GM12878 (cell line): ENCODE results near the gene NTM.

ENCODE experiments used
- ASH2L ChIP-seq: fragments of 300-600, 200-600 bp; sonication (generic); IDR thresholded peaks from 2 replicates; pipeline ENCODE4 v1.6.1; 2017; ENCODE audit warnings: low read depth, mild to moderate bottlenecking, borderline replicate concordance
- EZH2 ChIP-seq: IDR thresholded peaks from 2 replicates; pipeline ENCODE4 v1.6.1; 2012; ENCODE audit warnings: low read depth, mild to moderate bottlenecking, control low read depth, inconsistent platforms, low read length, borderline replicate concordance; ENCODE audit not compliant: control insufficient read depth
- HDAC2 ChIP-seq: fragments of 200-600 bp; sonication (generic); IDR thresholded peaks from 2 replicates; pipeline ENCODE4 v1.6.1; 2017
- POLR2AphosphoS5 ChIP-seq: IDR thresholded peaks from 2 replicates; pipeline ENCODE4 v1.6.1; 2011; ENCODE audit warnings: mild to moderate bottlenecking, low read length, inconsistent platforms
- PRDM15 ChIP-seq: fragments of 450-650 bp; formaldehyde crosslinking; IDR thresholded peaks from 2 replicates; pipeline ENCODE4 v1.4.0; 2020; ENCODE audit warnings: mild to moderate bottlenecking, moderate library complexity
- RBBP5 ChIP-seq: fragments of 200-600 bp; sonication (generic); conservative IDR thresholded peaks from 2 replicates; pipeline ENCODE4 v1.6.1; 2016
- RELA ChIP-seq: fragments of 450-650 bp; IDR thresholded peaks from 2 replicates; pipeline ENCODE4 v1.8.0; 2014; ENCODE audit warnings: borderline replicate concordance; ENCODE audit not compliant: partially characterized antibody
- SMARCA5 ChIP-seq: fragments of 450-650 bp; IDR thresholded peaks from 2 replicates; pipeline ENCODE4 v1.6.1; 2017; ENCODE audit warnings: mild to moderate bottlenecking
- TAF1 ChIP-seq: IDR thresholded peaks from 2 replicates; pipeline ENCODE4 v1.6.1; 2011; ENCODE audit warnings: mild to moderate bottlenecking, low read depth, low read length, borderline replicate concordance
- ZNF274 ChIP-seq: IDR thresholded peaks from one replicate; pipeline ENCODE4 v1.8.0; 2011; ENCODE audit not compliant: insufficient read length, insufficient read depth
- TF ChIP-seq, protein P1 (sequence below), 3 experiments: IDR thresholded peaks in 2 of 3; conservative IDR thresholded peaks in 1 of 3; 2 replicates each; pipeline ENCODE4 v1.5.1; 2011; ENCODE audit warnings: low read depth in 3 of 3, low read length in 3 of 3, mild to moderate bottlenecking in 3 of 3, control low read depth in 2 of 3, moderate library complexity in 2 of 3, inconsistent platforms in 1 of 3, mixed read lengths in 1 of 3; ENCODE audit not compliant: control insufficient read depth in 2 of 3, insufficient read depth in 1 of 3; ENCODE audit errors: extremely low read depth in 1 of 3
- TF ChIP-seq, protein P2 (sequence below): IDR thresholded peaks from 2 replicates; pipeline ENCODE4 v1.6.1; 2012; ENCODE audit warnings: low read depth, low read length, improper control_type of control experiment
- TF ChIP-seq, protein P3 (sequence below): IDR thresholded peaks from 2 replicates; pipeline ENCODE4 v1.6.1; 2012; ENCODE audit warnings: low read depth, low read length, improper control_type of control experiment
- TF ChIP-seq, protein P4 (sequence below): fragments of 450-650 bp; IDR thresholded peaks from 2 replicates; pipeline ENCODE4 v1.6.1; 2018; ENCODE audit warnings: mild to moderate bottlenecking, low read depth, moderate library complexity; ENCODE audit not compliant: partially characterized antibody

DNA sequence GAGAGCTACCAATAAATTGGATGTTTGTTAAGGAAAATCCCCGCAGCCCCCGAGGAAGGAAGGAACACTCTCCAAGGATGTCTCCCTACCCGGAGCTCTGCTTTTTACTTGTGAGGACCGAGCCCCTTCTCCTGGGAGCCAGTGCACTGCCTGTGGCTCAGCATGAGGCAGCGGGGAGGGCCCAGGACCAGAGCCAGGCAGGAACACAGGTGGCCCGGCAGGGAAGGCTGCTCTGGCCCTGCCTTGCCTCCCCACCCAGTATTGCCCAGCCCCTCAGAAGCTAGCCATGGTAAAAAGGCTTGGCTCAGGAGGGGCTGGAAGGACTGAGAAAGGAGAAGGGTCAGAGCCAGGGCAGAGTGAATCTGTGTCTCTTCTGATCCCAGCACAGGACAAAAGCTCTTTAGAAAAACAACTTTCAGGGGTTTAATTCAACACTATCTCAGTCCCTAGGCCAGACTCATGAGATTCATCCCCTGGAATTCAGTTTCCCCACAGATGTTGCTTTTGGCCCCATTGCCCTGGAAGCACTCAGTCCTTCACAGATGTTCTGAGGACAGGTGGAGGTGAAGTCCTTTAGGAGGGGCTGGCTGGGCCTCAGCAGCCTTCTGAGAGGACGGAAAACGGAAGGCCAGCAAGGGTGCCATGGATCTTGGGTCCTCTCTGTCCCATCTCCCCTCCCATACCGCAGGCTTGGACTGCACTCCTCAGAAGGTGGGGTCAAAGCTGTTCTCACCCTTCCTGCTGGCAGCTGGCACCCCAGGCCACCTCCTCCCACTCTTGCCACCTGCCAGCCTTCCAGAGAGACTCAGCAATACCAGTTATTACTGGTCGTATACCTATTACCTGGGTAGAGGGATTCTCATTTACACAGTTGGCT lies 318.9 kb downstream of the NTM start:
- no peak for TF ChIP-seq EZH2
- no peak for TF ChIP-seq SMARCA5
- no peak for TF ChIP-seq TAF1
- no peak for TF ChIP-seq RBBP5
- TF ChIP-seq, protein P1, sequence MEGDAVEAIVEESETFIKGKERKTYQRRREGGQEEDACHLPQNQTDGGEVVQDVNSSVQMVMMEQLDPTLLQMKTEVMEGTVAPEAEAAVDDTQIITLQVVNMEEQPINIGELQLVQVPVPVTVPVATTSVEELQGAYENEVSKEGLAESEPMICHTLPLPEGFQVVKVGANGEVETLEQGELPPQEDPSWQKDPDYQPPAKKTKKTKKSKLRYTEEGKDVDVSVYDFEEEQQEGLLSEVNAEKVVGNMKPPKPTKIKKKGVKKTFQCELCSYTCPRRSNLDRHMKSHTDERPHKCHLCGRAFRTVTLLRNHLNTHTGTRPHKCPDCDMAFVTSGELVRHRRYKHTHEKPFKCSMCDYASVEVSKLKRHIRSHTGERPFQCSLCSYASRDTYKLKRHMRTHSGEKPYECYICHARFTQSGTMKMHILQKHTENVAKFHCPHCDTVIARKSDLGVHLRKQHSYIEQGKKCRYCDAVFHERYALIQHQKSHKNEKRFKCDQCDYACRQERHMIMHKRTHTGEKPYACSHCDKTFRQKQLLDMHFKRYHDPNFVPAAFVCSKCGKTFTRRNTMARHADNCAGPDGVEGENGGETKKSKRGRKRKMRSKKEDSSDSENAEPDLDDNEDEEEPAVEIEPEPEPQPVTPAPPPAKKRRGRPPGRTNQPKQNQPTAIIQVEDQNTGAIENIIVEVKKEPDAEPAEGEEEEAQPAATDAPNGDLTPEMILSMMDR (IDR thresholded peaks at IDR 0.05 in 2 of 3, conservative IDR thresholded peaks at IDR 0.05 in 1 of 3; ENCODE audit: control insufficient read depth in 2 of 3, extremely low read depth in 1 of 3, insufficient read depth in 1 of 3, low read depth in 3 of 3, low read length in 3 of 3) = no peak
- TF ChIP-seq, protein P2, sequence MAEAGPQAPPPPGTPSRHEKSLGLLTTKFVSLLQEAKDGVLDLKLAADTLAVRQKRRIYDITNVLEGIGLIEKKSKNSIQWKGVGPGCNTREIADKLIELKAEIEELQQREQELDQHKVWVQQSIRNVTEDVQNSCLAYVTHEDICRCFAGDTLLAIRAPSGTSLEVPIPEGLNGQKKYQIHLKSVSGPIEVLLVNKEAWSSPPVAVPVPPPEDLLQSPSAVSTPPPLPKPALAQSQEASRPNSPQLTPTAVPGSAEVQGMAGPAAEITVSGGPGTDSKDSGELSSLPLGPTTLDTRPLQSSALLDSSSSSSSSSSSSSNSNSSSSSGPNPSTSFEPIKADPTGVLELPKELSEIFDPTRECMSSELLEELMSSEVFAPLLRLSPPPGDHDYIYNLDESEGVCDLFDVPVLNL = no peak
- TF ChIP-seq, protein P3, sequence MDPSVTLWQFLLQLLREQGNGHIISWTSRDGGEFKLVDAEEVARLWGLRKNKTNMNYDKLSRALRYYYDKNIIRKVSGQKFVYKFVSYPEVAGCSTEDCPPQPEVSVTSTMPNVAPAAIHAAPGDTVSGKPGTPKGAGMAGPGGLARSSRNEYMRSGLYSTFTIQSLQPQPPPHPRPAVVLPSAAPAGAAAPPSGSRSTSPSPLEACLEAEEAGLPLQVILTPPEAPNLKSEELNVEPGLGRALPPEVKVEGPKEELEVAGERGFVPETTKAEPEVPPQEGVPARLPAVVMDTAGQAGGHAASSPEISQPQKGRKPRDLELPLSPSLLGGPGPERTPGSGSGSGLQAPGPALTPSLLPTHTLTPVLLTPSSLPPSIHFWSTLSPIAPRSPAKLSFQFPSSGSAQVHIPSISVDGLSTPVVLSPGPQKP = no peak
- TF ChIP-seq, protein P4, sequence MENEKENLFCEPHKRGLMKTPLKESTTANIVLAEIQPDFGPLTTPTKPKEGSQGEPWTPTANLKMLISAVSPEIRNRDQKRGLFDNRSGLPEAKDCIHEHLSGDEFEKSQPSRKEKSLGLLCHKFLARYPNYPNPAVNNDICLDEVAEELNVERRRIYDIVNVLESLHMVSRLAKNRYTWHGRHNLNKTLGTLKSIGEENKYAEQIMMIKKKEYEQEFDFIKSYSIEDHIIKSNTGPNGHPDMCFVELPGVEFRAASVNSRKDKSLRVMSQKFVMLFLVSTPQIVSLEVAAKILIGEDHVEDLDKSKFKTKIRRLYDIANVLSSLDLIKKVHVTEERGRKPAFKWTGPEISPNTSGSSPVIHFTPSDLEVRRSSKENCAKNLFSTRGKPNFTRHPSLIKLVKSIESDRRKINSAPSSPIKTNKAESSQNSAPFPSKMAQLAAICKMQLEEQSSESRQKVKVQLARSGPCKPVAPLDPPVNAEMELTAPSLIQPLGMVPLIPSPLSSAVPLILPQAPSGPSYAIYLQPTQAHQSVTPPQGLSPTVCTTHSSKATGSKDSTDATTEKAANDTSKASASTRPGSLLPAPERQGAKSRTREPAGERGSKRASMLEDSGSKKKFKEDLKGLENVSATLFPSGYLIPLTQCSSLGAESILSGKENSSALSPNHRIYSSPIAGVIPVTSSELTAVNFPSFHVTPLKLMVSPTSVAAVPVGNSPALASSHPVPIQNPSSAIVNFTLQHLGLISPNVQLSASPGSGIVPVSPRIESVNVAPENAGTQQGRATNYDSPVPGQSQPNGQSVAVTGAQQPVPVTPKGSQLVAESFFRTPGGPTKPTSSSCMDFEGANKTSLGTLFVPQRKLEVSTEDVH = no peak
- no peak for TF ChIP-seq PRDM15 (CRISPR knock-in tag)
- no peak for TF ChIP-seq ZNF274
- no peak for TF ChIP-seq RELA
- TF ChIP-seq POLR2AphosphoS5 = no peak
- no peak for TF ChIP-seq HDAC2
- no peak for TF ChIP-seq ASH2L
